ENCODE measurements around the gene GALNT1. TPM values are rescaled to one million over a fixed set of nuclear protein-coding genes. Genes with fewer than 3 reads are reported as not detected.

Gene GALNT1
- total RNA-seq: 32.9 and 47.8 TPM in 2 replicates

GRCh38 chr18:35581546-35581897 lies at the start of gene GALNT1:
Gene GALNT1, plus strand, starts transcription at chr18:35581740. Its CDS starts 72,923 bp downstream, at chr18:35654663.

Other genes with a start within 250 kb of the GALNT1 start
- 15.5 and 22.5 TPM in 2 replicates for gene ZNF24, start 237.3 kb upstream of the GALNT1 start, total RNA-seq
- 1.4 and 2.2 TPM in 2 replicates for gene ZNF396, start 204.4 kb upstream of the GALNT1 start, total RNA-seq
- 2.1 and 4.4 TPM in 2 replicates for gene INO80C, start 83.8 kb upstream of the GALNT1 start, total RNA-seq